ENCODE results near the gene LCMT1. TPM values are rescaled to one million over a fixed set of nuclear protein-coding genes. Genes with fewer than 3 reads are reported as not detected.
A peak's percentile ranks its signal among the peaks of the same experiment; 100 is the strongest.

The LCMT1 gene
- total RNA-seq, 5 donors from 2014 or later (not counting 1 experiment from before 2014, with no cell fraction given), result 35.7 to 42.9 (median 36.0) TPM

- ATAC-seq (replicated peaks in 1 of 4) (no peak), DNase-seq (no peak)
- ChIA-PET CTCF (interaction anchor here (0.6 to 1.0 kb wide), 6 partner anchors 44 to 551 kb away, joined by 3 to 6 read pairs (median 3); partner anchors contain the start of gene ARHGAP17 (in 1 of the 2)), POLR2A (no interaction called here)
- Histone ChIP-seq H3K36me3 (ENCODE audit: control insufficient read depth in 2 of 2, extremely low read depth in 1 of 2, insufficient read depth in 1 of 2, low read length in 1 of 2) (no peaks in the 10 kb centered on the region), H3K9me3 (no peaks in the 10 kb centered on the region), H3K4me1 (ENCODE audit: control insufficient read depth in 1 of 2, extremely low read depth in 1 of 2, insufficient read depth in 2 of 2, low read length in 2 of 2) (peaks cover 22 to 58% of the 10 kb centered on the region in 2 experiments), H3K4me3 (ENCODE audit: control insufficient read depth in 1 of 2, extremely low read depth in 1 of 2, low read length in 1 of 2) (peak overlapping the region; percentile 5 to 90), H3K27me3 (replicated peaks in 1 of 2; ENCODE audit: control insufficient read depth in 2 of 2, extremely low read depth in 1 of 2, insufficient read depth in 2 of 2, low read length in 1 of 2) (no peaks in the 10 kb centered on the region), H3K27ac (ENCODE audit: low read length) (peak overlapping the region; percentile 58)
- Mint-ChIP-seq H3K4me3 (peak overlapping the region; percentile 74 to 93 (median 83)), H3K27me3 (no peaks in the 10 kb centered on the region), H3K27ac (peak overlapping the region; percentile 81 to 88), H3K9me3 (no peaks in the 10 kb centered on the region), H3K4me1 (peaks cover 54 to 57% (median 56%) of the 10 kb centered on the region in 3 donors), H3K36me3 (no peaks in the 10 kb centered on the region)
- WGBS (ENCODE audit: insufficient coverage), result 46% methylated on average over 12 of the region's 16 CpGs
Measured at GRCh38 chr16:25066426-25066746, 45.2 kb upstream of the LCMT1 start.

GRCh38 chr16:25066747-25067631 is 44.6 kb upstream of the LCMT1 start:
- no peaks in the 10 kb centered on the region for H3K9me3 Mint-ChIP-seq
- H3K27me3 Mint-ChIP-seq, result no peaks in the 10 kb centered on the region
- H3K27ac Mint-ChIP-seq, result peak overlapping the region; percentile 81 to 88
- H3K4me3 Mint-ChIP-seq, result peak overlapping the region; percentile 85 to 93 (median 91)
- no peaks in the 10 kb centered on the region for H3K36me3 Mint-ChIP-seq
- Histone ChIP-seq H3K36me3 (ENCODE audit: control insufficient read depth in 2 of 2, extremely low read depth in 1 of 2, insufficient read depth in 1 of 2, low read length in 1 of 2) (no peaks in the 10 kb centered on the region), H3K27me3 (replicated peaks in 1 of 2; ENCODE audit: control insufficient read depth in 2 of 2, extremely low read depth in 1 of 2, insufficient read depth in 2 of 2, low read length in 1 of 2) (no peaks in the 10 kb centered on the region), H3K27ac (ENCODE audit: low read length) (peak overlapping the region; percentile 68), H3K4me3 (ENCODE audit: control insufficient read depth in 1 of 2, extremely low read depth in 1 of 2, low read length in 1 of 2) (peak overlapping the region; percentile 83 to 90), H3K9me3 (no peaks in the 10 kb centered on the region), H3K4me1 (ENCODE audit: control insufficient read depth in 1 of 2, extremely low read depth in 1 of 2, insufficient read depth in 2 of 2, low read length in 2 of 2) (peaks cover 17 to 52% of the 10 kb centered on the region in 2 experiments)
- DNase-seq (peak; percentile 46 to 91 (median 74)), ATAC-seq (replicated peaks in 1 of 4) (peak; percentile 95 to 96 (median 95))
- POLR2A ChIA-PET, result interaction anchor here (0.6 to 1.0 kb wide), 2 partner anchors 36 to 751 kb away, joined by 3 read pairs; no protein-coding TSS in a partner anchor
- peaks cover 48 to 51% (median 50%) of the 10 kb centered on the region in 3 donors for H3K4me1 Mint-ChIP-seq
- under 1% methylated on average over 57 of the region's 63 CpGs for WGBS (ENCODE audit: insufficient coverage)
- CTCF ChIA-PET, result interaction anchor here (0.6 to 1.0 kb wide), 7 partner anchors 43 to 552 kb away, joined by 3 to 6 read pairs (median 3); partner anchors contain the start of gene ARHGAP17 (in 1 of the 2)

- Mint-ChIP-seq H3K4me3 (no peak overlapping the region), H3K4me1 (peaks cover 0 to 15% (median 6%) of the 10 kb centered on the region in 3 donors), H3K27ac (no peak overlapping the region), H3K36me3 (no peaks in the 10 kb centered on the region), H3K9me3 (no peaks in the 10 kb centered on the region), H3K27me3 (no peaks in the 10 kb centered on the region)
- ChIA-PET POLR2A (no interaction called here), CTCF (no interaction called here)
- no peak for DNase-seq
- no peaks in the 10 kb centered on the region for H3K9me3 ChIP-seq
- 94% methylated on average over 2 of the region's 2 CpGs for WGBS (ENCODE audit: insufficient coverage)
- no peaks in the 10 kb centered on the region for H3K4me1 ChIP-seq (ENCODE audit: control insufficient read depth in 1 of 2, extremely low read depth in 1 of 2, insufficient read depth in 2 of 2, low read length in 2 of 2)
- H3K27me3 ChIP-seq (replicated peaks in 1 of 2; ENCODE audit: control insufficient read depth in 2 of 2, extremely low read depth in 1 of 2, insufficient read depth in 2 of 2, low read length in 1 of 2), result no peaks in the 10 kb centered on the region
- no peaks in the 10 kb centered on the region for H3K36me3 ChIP-seq (ENCODE audit: control insufficient read depth in 2 of 2, extremely low read depth in 1 of 2, insufficient read depth in 1 of 2, low read length in 1 of 2)
- no peak for ATAC-seq (replicated peaks in 1 of 4)
- no peak overlapping the region for H3K4me3 ChIP-seq (ENCODE audit: control insufficient read depth in 1 of 2, extremely low read depth in 1 of 2, low read length in 1 of 2)
- H3K27ac ChIP-seq (ENCODE audit: low read length), result no peak overlapping the region
Measured at GRCh38 chr16:25073854-25074253, 37.7 kb upstream of the LCMT1 start.

GRCh38 chr16:25078386-25078978 is 33.1 kb upstream of the LCMT1 start:
- Mint-ChIP-seq H3K36me3 (peaks cover 5% of the 10 kb centered on the region), H3K4me3 (no peak overlapping the region), H3K27ac (no peak overlapping the region), H3K4me1 (peaks cover 0 to 6% (median 4%) of the 10 kb centered on the region in 3 donors), H3K9me3 (no peaks in the 10 kb centered on the region), H3K27me3 (no peaks in the 10 kb centered on the region)
- no peaks in the 10 kb centered on the region for H3K36me3 ChIP-seq (ENCODE audit: control insufficient read depth in 2 of 2, extremely low read depth in 1 of 2, insufficient read depth in 1 of 2, low read length in 1 of 2)
- ATAC-seq (replicated peaks in 1 of 4) (no peak), DNase-seq (no peak)
- POLR2A ChIA-PET, result no interaction called here
- no peak overlapping the region for H3K27ac ChIP-seq (ENCODE audit: low read length)
- H3K4me1 ChIP-seq (ENCODE audit: control insufficient read depth in 1 of 2, extremely low read depth in 1 of 2, insufficient read depth in 2 of 2, low read length in 2 of 2), result no peaks in the 10 kb centered on the region
- WGBS (ENCODE audit: insufficient coverage), result no CpG with 5 or more reads among the region's 2 CpGs
- H3K4me3 ChIP-seq (ENCODE audit: control insufficient read depth in 1 of 2, extremely low read depth in 1 of 2, low read length in 1 of 2), result no peak overlapping the region
- H3K27me3 ChIP-seq (replicated peaks in 1 of 2; ENCODE audit: control insufficient read depth in 2 of 2, extremely low read depth in 1 of 2, insufficient read depth in 2 of 2, low read length in 1 of 2), result no peaks in the 10 kb centered on the region
- no peaks in the 10 kb centered on the region for H3K9me3 ChIP-seq
- CTCF ChIA-PET, result no interaction called here

- peaks cover 5% of the 10 kb centered on the region for H3K36me3 Mint-ChIP-seq
- H3K4me1 Mint-ChIP-seq, result no peaks in the 10 kb centered on the region
- CTCF ChIA-PET, result interaction anchor here in 1 of 2 donors (1.0 kb wide), 1 partner anchor 14 kb away, joined by 4 read pairs; no protein-coding TSS in a partner anchor
- no peaks in the 10 kb centered on the region for H3K9me3 Mint-ChIP-seq
- Histone ChIP-seq H3K4me3 (ENCODE audit: control insufficient read depth in 1 of 2, extremely low read depth in 1 of 2, low read length in 1 of 2) (no peak overlapping the region), H3K4me1 (ENCODE audit: control insufficient read depth in 1 of 2, extremely low read depth in 1 of 2, insufficient read depth in 2 of 2, low read length in 2 of 2) (no peaks in the 10 kb centered on the region), H3K27ac (ENCODE audit: low read length) (no peak overlapping the region), H3K36me3 (ENCODE audit: control insufficient read depth in 2 of 2, extremely low read depth in 1 of 2, insufficient read depth in 1 of 2, low read length in 1 of 2) (no peaks in the 10 kb centered on the region), H3K9me3 (no peaks in the 10 kb centered on the region), H3K27me3 (replicated peaks in 1 of 2; ENCODE audit: control insufficient read depth in 2 of 2, extremely low read depth in 1 of 2, insufficient read depth in 2 of 2, low read length in 1 of 2) (no peaks in the 10 kb centered on the region)
- no peaks in the 10 kb centered on the region for H3K27me3 Mint-ChIP-seq
- ATAC-seq (replicated peaks in 1 of 4), result no peak
- no peak overlapping the region for H3K4me3 Mint-ChIP-seq
- no peak overlapping the region for H3K27ac Mint-ChIP-seq
- 58% methylated on average over 2 of the region's 4 CpGs for WGBS (ENCODE audit: insufficient coverage)
- DNase-seq, result no peak
- POLR2A ChIA-PET, result no interaction called here
Measured at GRCh38 chr16:25079637-25080378, 31.7 kb upstream of the LCMT1 start.

- Histone ChIP-seq H3K4me3 (ENCODE audit: control insufficient read depth in 1 of 2, extremely low read depth in 1 of 2, low read length in 1 of 2) (no peak overlapping the region), H3K36me3 (ENCODE audit: control insufficient read depth in 2 of 2, extremely low read depth in 1 of 2, insufficient read depth in 1 of 2, low read length in 1 of 2) (no peaks in the 10 kb centered on the region), H3K27ac (ENCODE audit: low read length) (no peak overlapping the region), H3K9me3 (no peaks in the 10 kb centered on the region), H3K27me3 (replicated peaks in 1 of 2; ENCODE audit: control insufficient read depth in 2 of 2, extremely low read depth in 1 of 2, insufficient read depth in 2 of 2, low read length in 1 of 2) (no peaks in the 10 kb centered on the region), H3K4me1 (ENCODE audit: control insufficient read depth in 1 of 2, extremely low read depth in 1 of 2, insufficient read depth in 2 of 2, low read length in 2 of 2) (no peaks in the 10 kb centered on the region)
- H3K4me1 Mint-ChIP-seq, result no peaks in the 10 kb centered on the region
- DNase-seq (no peak), ATAC-seq (replicated peaks in 1 of 4) (no peak)
- ChIA-PET POLR2A (no interaction called here), CTCF (no interaction called here)
- no peak overlapping the region for H3K4me3 Mint-ChIP-seq
- peaks cover 6% of the 10 kb centered on the region for H3K36me3 Mint-ChIP-seq
- no peak overlapping the region for H3K27ac Mint-ChIP-seq
- no peaks in the 10 kb centered on the region for H3K9me3 Mint-ChIP-seq
- WGBS (ENCODE audit: insufficient coverage), result 90% methylated on average over 5 of the region's 5 CpGs
- H3K27me3 Mint-ChIP-seq, result no peaks in the 10 kb centered on the region
Measured at GRCh38 chr16:25080420-25081131, 31.0 kb upstream of the LCMT1 start.

Data from T-cell (primary cell).